Natural killer cell (primary cell): ENCODE results near the gene LPAR1. TPM values are rescaled to one million over a fixed set of nuclear protein-coding genes. Genes with fewer than 3 reads are reported as not detected.

Experiments used
- ATAC-seq, 3 donors: fragments of 150-1000 bp in 2 of 3; fragments of 200-7000 bp in 1 of 3; cut with Tn5 transposase; 1 replicate in 1 of 3; 2 replicates in 2 of 3; pipeline ENCODE4 v1.10.0; 2021; ENCODE audit warnings: mild to moderate bottlenecking in 2 of 3, moderate library complexity in 2 of 3
- DNase-seq, 2 donors: peaks; one replicate each; pipeline versions ENCODE4 v3.0.0 to v3.0.0-alpha.2; 2013 to 2021; ENCODE audit warnings: mixed read lengths in 1 of 2
- H3K27ac ChIP-seq: one replicate; pipeline ENCODE4 v1.5.1; 2013; ENCODE audit warnings: mild to moderate bottlenecking, low read length
- H3K27me3 ChIP-seq: one replicate; pipeline ENCODE4 v1.6.1; 2013; ENCODE audit warnings: low read length; ENCODE audit not compliant: control insufficient read depth, insufficient read depth
- H3K36me3 ChIP-seq: one replicate; pipeline ENCODE4 v1.6.1; 2013; ENCODE audit warnings: low read length; ENCODE audit not compliant: control insufficient read depth, insufficient read depth
- H3K4me1 ChIP-seq: one replicate; pipeline ENCODE4 v1.6.1; 2013; ENCODE audit warnings: low read length; ENCODE audit not compliant: control insufficient read depth, insufficient read depth
- H3K4me3 ChIP-seq: one replicate; pipeline ENCODE4 v1.5.1; 2013; ENCODE audit warnings: low read length
- H3K9me3 ChIP-seq: one replicate; pipeline ENCODE4 v1.6.1; 2013; ENCODE audit warnings: low read length; ENCODE audit not compliant: control insufficient read depth, insufficient read depth
- H3K27ac Mint-ChIP-seq, 2 donors: one replicate each; pipeline ENCODE4 v1.8.0; 2022; ENCODE audit warnings: mild to moderate bottlenecking in 2 of 2, mixed read lengths in 2 of 2, moderate library complexity in 1 of 2
- H3K27me3 Mint-ChIP-seq, 2 donors: one replicate each; pipeline ENCODE4 v1.8.0; 2022; ENCODE audit warnings: low read depth in 2 of 2, mixed read lengths in 2 of 2
- H3K36me3 Mint-ChIP-seq: one replicate; pipeline ENCODE4 v1.8.0; 2022; ENCODE audit warnings: mixed read lengths
- H3K4me1 Mint-ChIP-seq, 2 donors: one replicate each; pipeline ENCODE4 v1.8.0; 2022; ENCODE audit warnings: mixed read lengths in 2 of 2
- H3K4me3 Mint-ChIP-seq: one replicate; pipeline ENCODE4 v1.8.0; 2022; ENCODE audit warnings: mild to moderate bottlenecking, moderate library complexity, mixed read lengths
- H3K9me3 Mint-ChIP-seq, 2 donors: one replicate each; pipeline ENCODE4 v1.8.0; 2022; ENCODE audit warnings: mixed read lengths in 2 of 2
- WGBS: methylation state at CpG from one replicate; pipeline ENCODE4 v1.1.7; 2013; ENCODE audit warnings: missing lambda C conversion rate; ENCODE audit not compliant: insufficient coverage; 5-methylcytosine and 5-hydroxymethylcytosine counted together
- intact Hi-C: fragments of 100-400 bp; cut with micrococcal nuclease; formaldehyde crosslinking; loops from one replicate; pipeline ENCODE4 v1.14.2; 2022
- total RNA-seq, 4 donors: library from RNA; stranded (reverse); fragments of 120-200 nt in 1 of 4; gene quantifications; one replicate each; pipeline versions ENCODE4 v1.2.3 to v1.2.4, GENCODE V29; 2013 to 2022
- TF ChIP-seq, protein P1 (sequence below): fragments of 200-600 bp; IDR thresholded peaks from one replicate; pipeline ENCODE4 v1.8.0; 2022; ENCODE audit warnings: antibody characterized with exemption

Gene LPAR1
- total RNA-seq, 3 donors from 2014 or later (not counting 1 experiment from before 2014, with no cell fraction given) = 0.48 to 0.50 TPM; not detected in 1

DNA sequence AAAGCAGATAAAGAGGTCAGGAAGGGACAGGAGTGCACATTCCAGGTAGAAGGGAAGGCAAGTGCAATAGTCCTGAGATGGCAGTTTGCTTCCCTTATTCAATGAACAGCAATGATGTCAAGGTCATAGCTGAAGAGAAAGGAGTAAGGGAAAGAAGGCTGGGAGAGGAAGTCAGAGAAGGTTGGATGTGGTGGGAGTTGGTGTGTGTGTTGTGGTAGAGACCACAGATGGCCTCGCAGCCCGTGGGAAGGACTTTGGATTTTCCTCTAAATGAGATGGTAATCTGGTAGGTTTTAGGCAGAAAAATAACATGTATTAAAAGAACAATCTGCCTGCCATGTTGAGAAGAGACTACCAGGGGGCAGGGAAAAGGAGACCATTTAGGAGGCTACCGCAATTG is 25.1 kb upstream of the LPAR1 start:
- Histone ChIP-seq H3K9me3 (no peaks in the 10 kb centered on the region), H3K36me3 (no peaks in the 10 kb centered on the region), H3K27me3 (no peaks in the 10 kb centered on the region), H3K27ac (no peak overlapping the region), H3K4me1 (no peaks in the 10 kb centered on the region), H3K4me3 (no peak overlapping the region)
- TF ChIP-seq, protein P1, sequence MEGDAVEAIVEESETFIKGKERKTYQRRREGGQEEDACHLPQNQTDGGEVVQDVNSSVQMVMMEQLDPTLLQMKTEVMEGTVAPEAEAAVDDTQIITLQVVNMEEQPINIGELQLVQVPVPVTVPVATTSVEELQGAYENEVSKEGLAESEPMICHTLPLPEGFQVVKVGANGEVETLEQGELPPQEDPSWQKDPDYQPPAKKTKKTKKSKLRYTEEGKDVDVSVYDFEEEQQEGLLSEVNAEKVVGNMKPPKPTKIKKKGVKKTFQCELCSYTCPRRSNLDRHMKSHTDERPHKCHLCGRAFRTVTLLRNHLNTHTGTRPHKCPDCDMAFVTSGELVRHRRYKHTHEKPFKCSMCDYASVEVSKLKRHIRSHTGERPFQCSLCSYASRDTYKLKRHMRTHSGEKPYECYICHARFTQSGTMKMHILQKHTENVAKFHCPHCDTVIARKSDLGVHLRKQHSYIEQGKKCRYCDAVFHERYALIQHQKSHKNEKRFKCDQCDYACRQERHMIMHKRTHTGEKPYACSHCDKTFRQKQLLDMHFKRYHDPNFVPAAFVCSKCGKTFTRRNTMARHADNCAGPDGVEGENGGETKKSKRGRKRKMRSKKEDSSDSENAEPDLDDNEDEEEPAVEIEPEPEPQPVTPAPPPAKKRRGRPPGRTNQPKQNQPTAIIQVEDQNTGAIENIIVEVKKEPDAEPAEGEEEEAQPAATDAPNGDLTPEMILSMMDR = no peak
- DNase-seq (no peak), ATAC-seq (no peak)
- H3K27ac Mint-ChIP-seq = no peak overlapping the region
- no peak overlapping the region for H3K4me3 Mint-ChIP-seq
- H3K36me3 Mint-ChIP-seq = no peaks in the 10 kb centered on the region
- peaks cover 5 to 7% of the 10 kb centered on the region in 2 donors for H3K9me3 Mint-ChIP-seq
- H3K4me1 Mint-ChIP-seq = no peaks in the 10 kb centered on the region
- peaks cover 0 to 4% of the 10 kb centered on the region in 2 donors for H3K27me3 Mint-ChIP-seq
- WGBS = 76% methylated on average over 3 of the region's 3 CpGs
- intact Hi-C loops = no loop called here

DNA sequence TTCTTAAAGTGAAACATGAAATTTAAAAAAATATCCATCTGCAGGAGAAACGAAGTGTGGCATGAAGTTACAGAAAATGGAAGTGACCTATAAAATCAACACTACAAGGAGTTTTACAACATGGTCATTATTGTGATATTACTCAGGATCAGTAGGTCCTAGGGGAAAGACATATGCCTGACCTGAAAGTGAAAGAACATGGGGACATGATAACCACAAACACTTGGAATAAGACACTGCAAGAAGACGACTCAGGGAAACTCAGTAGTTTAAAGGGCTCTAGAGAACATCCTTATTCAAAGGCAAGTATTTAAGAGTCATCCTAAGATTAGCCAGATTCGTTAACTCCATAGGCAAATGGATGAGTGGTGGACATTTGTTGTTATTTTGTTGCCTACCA is 19.9 kb upstream of the LPAR1 start:
- Histone ChIP-seq H3K4me1 (no peaks in the 10 kb centered on the region), H3K9me3 (no peaks in the 10 kb centered on the region), H3K36me3 (no peaks in the 10 kb centered on the region), H3K4me3 (no peak overlapping the region), H3K27ac (no peak overlapping the region), H3K27me3 (no peaks in the 10 kb centered on the region)
- no peak for DNase-seq
- Mint-ChIP-seq H3K9me3 (peaks cover 5% of the 10 kb centered on the region in 2 donors), H3K36me3 (no peaks in the 10 kb centered on the region), H3K4me3 (no peak overlapping the region), H3K27me3 (peaks cover 0 to 2% of the 10 kb centered on the region in 2 donors), H3K27ac (no peak overlapping the region), H3K4me1 (no peaks in the 10 kb centered on the region)
- WGBS = 73% methylated on average over 2 of the region's 3 CpGs
- ATAC-seq = no peak
- TF ChIP-seq, protein P1 = no peak
- intact Hi-C loops = no loop called here

DNA sequence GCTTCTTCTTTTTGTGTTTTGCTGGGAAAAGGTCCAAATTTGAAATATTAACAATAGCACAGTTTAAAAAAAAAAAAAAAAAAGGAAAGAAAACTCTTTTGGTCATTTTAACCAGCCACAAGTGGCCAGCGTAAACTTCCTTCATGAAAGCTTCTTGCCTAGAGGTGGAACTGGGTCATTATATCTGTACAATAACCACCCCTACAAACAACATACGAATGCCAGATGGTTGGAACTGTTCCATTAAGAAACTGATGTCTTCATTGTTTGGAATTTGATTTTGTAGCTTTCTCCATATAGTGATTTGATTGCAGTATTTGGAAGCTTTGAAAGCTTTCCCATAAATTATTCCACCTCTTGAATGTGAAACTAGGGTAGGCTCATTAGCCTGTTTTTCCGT is 18.3 kb upstream of the LPAR1 start:
- no peak for ATAC-seq
- Histone ChIP-seq H3K36me3 (no peaks in the 10 kb centered on the region), H3K27ac (no peak overlapping the region), H3K27me3 (no peaks in the 10 kb centered on the region), H3K9me3 (no peaks in the 10 kb centered on the region), H3K4me1 (no peaks in the 10 kb centered on the region), H3K4me3 (no peak overlapping the region)
- intact Hi-C loops = no loop called here
- H3K9me3 Mint-ChIP-seq = peaks cover 5% of the 10 kb centered on the region in 2 donors
- H3K27ac Mint-ChIP-seq = no peak overlapping the region
- WGBS = no CpG with 5 or more reads among the region's 3 CpGs
- no peaks in the 10 kb centered on the region for H3K36me3 Mint-ChIP-seq
- DNase-seq = no peak
- no peaks in the 10 kb centered on the region for H3K4me1 Mint-ChIP-seq
- H3K27me3 Mint-ChIP-seq = no peaks in the 10 kb centered on the region
- TF ChIP-seq, protein P1 = no peak
- H3K4me3 Mint-ChIP-seq = no peak overlapping the region

DNA sequence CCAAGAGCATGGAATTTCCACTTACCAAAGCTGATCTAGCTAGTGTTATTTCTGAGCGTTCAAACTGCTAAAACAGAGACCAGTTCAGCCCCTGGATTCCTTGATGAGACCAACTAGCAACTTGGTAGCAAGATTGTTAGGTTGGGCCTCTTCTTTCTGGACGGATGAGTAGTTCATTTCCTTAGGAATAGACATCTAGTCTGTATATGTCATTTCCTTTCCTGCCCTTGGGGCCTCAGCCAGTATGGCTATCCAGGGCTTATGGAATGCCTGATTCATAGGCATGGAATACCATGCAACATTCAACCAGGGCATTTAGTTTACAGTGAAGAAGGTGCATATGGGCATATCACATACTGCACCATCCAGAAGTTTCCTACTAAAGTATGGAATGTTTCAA is 14.5 kb upstream of the LPAR1 start:
- Histone ChIP-seq H3K27me3 (no peaks in the 10 kb centered on the region), H3K4me1 (no peaks in the 10 kb centered on the region), H3K9me3 (no peaks in the 10 kb centered on the region), H3K27ac (no peak overlapping the region), H3K4me3 (no peak overlapping the region), H3K36me3 (no peaks in the 10 kb centered on the region)
- H3K9me3 Mint-ChIP-seq = no peaks in the 10 kb centered on the region
- H3K27me3 Mint-ChIP-seq = no peaks in the 10 kb centered on the region
- H3K36me3 Mint-ChIP-seq = no peaks in the 10 kb centered on the region
- intact Hi-C loops = no loop called here
- DNase-seq (no peak), ATAC-seq (no peak)
- WGBS = 91% methylated on average over 2 of the region's 2 CpGs
- no peak overlapping the region for H3K27ac Mint-ChIP-seq
- H3K4me1 Mint-ChIP-seq = no peaks in the 10 kb centered on the region
- TF ChIP-seq, protein P1 = no peak
- no peak overlapping the region for H3K4me3 Mint-ChIP-seq
